Gastrocnemius medialis (tissue), 4 donors: Measurements from ENCODE around the gene GC. TPM values are rescaled to one million over a fixed set of nuclear protein-coding genes. Genes with fewer than 3 reads are reported as not detected.

Experiments used
- ATAC-seq, 2 donors: fragments of 150-250 bp; one replicate each; pipeline ENCODE4 v1.9.1; 2016
- DNase-seq, 2 donors: peaks; one replicate each; pipeline ENCODE4 v3.0.0-alpha.2; 2019
- H3K27ac ChIP-seq, 4 donors: fragments of 200-600 bp; sonication (generic); 1 replicate in 1 of 4; 2 replicates in 3 of 4; pipeline ENCODE4 v1.5.1; 2016 to 2018; ENCODE audit warnings: mild to moderate bottlenecking in 2 of 4, moderate library complexity in 1 of 4
- H3K27me3 ChIP-seq, 3 donors: fragments of 200-600 bp; sonication (generic) in 2 of 3; 1 replicate in 1 of 3; 2 replicates in 2 of 3; pipeline versions ENCODE4 v1.5.1 to v1.6.0; 2016 to 2019; ENCODE audit warnings: mild to moderate bottlenecking in 1 of 3, moderate library complexity in 1 of 3
- H3K36me3 ChIP-seq, 2 donors: fragments of 200-600 bp; sonication (generic) in 1 of 2; one replicate each; pipeline ENCODE4 v1.5.1; 2017 to 2018
- H3K4me1 ChIP-seq, 2 donors: fragments of 200-600 bp; sonication (generic) in 1 of 2; one replicate each; pipeline ENCODE4 v1.5.1; 2016 to 2017; ENCODE audit warnings: mild to moderate bottlenecking in 2 of 2
- H3K4me3 ChIP-seq, 4 donors: fragments of 200-600 bp; sonication (generic) in 3 of 4; 1 replicate in 1 of 4; 2 replicates in 3 of 4; pipeline ENCODE4 v1.5.1; 2016 to 2019; ENCODE audit warnings: mild to moderate bottlenecking in 2 of 4
- H3K9me3 ChIP-seq, 3 donors: fragments of 200-600 bp; sonication (generic) in 2 of 3; 1 replicate in 1 of 3; 2 replicates in 2 of 3; pipeline ENCODE4 v1.5.1; 2016 to 2019
- POLR2A ChIP-seq, 2 donors: fragments of 450-650 bp; IDR thresholded peaks; one replicate each; pipeline ENCODE4 v1.6.1; 2017; ENCODE audit warnings: antibody characterized with exemption in 2 of 2, mild to moderate bottlenecking in 2 of 2, moderate library complexity in 2 of 2
- in situ Hi-C, 4 donors: fragments of 200-750 bp; cut with MboI; loops; one replicate each; pipeline versions ENCODE4 v1.15.0 to v1.8.0; 2017; ENCODE audit warnings: low sequenced_read_pairs in 4 of 4
- intact Hi-C: fragments of 100-400 bp; cut with DNase I; formaldehyde crosslinking; loops from one replicate; pipeline ENCODE4 v1.15.1; 2023; ENCODE audit warnings: low total_unique reads
- total RNA-seq, 4 donors: library from RNA; depleted of rRNA; stranded (reverse); fragments of >200 nt; gene quantifications; one replicate each; pipeline versions ENCODE4 v1.1.0 to v1.2.3, GENCODE V29; 2016
- TF ChIP-seq, protein P1 (sequence below), 5 experiments: fragments of 450-650 bp in 3 of 5; fragments of 200-600 bp in 2 of 5; sonication (generic) in 2 of 5; IDR thresholded peaks in 4 of 5; conservative IDR thresholded peaks in 1 of 5; 1 replicate in 4 of 5; 2 replicates in 1 of 5; pipeline ENCODE4 v1.5.1; 2016 to 2019; ENCODE audit warnings: antibody characterized with exemption in 5 of 5, mild to moderate bottlenecking in 3 of 5, moderate library complexity in 3 of 5

The GC gene, protein sequence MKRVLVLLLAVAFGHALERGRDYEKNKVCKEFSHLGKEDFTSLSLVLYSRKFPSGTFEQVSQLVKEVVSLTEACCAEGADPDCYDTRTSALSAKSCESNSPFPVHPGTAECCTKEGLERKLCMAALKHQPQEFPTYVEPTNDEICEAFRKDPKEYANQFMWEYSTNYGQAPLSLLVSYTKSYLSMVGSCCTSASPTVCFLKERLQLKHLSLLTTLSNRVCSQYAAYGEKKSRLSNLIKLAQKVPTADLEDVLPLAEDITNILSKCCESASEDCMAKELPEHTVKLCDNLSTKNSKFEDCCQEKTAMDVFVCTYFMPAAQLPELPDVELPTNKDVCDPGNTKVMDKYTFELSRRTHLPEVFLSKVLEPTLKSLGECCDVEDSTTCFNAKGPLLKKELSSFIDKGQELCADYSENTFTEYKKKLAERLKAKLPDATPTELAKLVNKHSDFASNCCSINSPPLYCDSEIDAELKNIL
- 1 to 10 TPM in 2 of 4 donors, not detected in 2; 5.1 to 9.8 TPM for total RNA-seq

DNA sequence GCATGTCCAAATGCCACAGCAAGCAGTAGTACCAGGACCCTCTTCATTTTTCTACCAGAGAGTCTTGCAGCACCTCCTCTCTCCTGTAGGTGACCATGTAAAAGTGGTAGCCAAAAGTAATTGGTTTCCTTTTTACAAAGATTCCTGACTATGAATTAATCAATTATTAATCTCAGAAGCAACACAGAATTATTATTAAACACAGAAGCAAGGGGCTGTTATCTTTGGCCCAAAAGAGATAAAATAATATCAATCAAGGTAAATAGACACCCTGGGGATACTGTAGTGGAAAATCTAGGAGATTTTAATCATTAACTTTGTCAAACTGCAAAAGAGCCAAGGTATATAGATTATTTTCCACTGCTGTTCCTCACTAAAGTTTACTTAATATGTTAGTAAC, at the start of gene GC:
Gene GC (minus strand): TSS at position 108 of the 400 bp plus-strand sequence. CDS start 61 bp downstream, at position 47.
- intact Hi-C loops (no loop called here), in situ Hi-C loops (no loop called here)
- no peaks in the 10 kb centered on the region for H3K4me1 ChIP-seq
- no peaks in the 10 kb centered on the region for H3K9me3 ChIP-seq
- H3K36me3 ChIP-seq: no peaks in the 10 kb centered on the region
- no peak within 1 kb of the TSS for H3K27ac ChIP-seq
- ATAC-seq (no peak), DNase-seq (no peak)
- no peak within 1 kb of the TSS for H3K4me3 ChIP-seq
- TF ChIP-seq, protein P1, sequence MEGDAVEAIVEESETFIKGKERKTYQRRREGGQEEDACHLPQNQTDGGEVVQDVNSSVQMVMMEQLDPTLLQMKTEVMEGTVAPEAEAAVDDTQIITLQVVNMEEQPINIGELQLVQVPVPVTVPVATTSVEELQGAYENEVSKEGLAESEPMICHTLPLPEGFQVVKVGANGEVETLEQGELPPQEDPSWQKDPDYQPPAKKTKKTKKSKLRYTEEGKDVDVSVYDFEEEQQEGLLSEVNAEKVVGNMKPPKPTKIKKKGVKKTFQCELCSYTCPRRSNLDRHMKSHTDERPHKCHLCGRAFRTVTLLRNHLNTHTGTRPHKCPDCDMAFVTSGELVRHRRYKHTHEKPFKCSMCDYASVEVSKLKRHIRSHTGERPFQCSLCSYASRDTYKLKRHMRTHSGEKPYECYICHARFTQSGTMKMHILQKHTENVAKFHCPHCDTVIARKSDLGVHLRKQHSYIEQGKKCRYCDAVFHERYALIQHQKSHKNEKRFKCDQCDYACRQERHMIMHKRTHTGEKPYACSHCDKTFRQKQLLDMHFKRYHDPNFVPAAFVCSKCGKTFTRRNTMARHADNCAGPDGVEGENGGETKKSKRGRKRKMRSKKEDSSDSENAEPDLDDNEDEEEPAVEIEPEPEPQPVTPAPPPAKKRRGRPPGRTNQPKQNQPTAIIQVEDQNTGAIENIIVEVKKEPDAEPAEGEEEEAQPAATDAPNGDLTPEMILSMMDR (IDR thresholded peaks at IDR 0.05 in 4 of 5, conservative IDR thresholded peaks at IDR 0.05 in 1 of 5): no peak
- no peak for TF ChIP-seq POLR2A (IDR thresholded peaks at IDR 0.05)
- H3K27me3 ChIP-seq: no peaks in the 10 kb centered on the region

DNA sequence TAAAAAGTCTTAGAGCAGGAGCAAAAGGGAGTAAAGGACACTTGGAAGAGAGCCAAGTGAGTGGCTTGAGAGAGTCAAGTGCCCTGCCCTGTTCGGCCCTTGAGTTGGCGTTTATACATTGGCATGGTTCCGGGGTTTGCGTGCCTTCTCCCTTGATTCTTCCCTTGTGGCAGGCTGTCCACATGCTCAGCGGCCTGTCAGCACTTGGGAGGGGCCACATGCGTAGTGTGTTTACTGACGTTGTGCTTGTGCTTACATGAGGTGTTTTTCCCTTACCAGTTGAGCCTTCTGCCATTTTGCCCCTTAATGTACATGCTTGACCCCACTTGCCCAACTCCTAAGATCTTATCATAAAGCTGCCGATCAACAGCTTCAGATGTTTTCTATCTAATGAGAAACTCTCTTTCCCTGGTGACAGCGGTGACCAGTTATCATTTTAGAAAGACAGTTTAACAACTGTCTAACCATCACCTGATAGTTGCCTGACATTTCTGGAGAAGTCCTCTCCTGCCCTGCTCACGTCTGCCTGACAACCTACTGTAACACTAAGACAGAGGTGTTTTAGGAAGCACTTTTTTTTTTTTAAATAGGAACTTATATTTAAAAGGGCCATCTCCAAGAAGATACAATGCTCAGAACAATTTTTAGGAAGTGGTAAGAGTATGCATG, 49.5 kb upstream of the GC start:
- TF ChIP-seq, protein P1 (IDR thresholded peaks at IDR 0.05 in 4 of 5, conservative IDR thresholded peaks at IDR 0.05 in 1 of 5): no peak
- no peak for TF ChIP-seq POLR2A (IDR thresholded peaks at IDR 0.05)
- Histone ChIP-seq H3K9me3 (no peaks in the 10 kb centered on the region), H3K4me1 (no peaks in the 10 kb centered on the region), H3K4me3 (no peak overlapping the region), H3K27ac (no peak overlapping the region), H3K36me3 (no peaks in the 10 kb centered on the region), H3K27me3 (no peaks in the 10 kb centered on the region)
- DNase-seq: no peak
- ATAC-seq: no peak
- intact Hi-C loops (no loop called here), in situ Hi-C loops (no loop called here)

DNA sequence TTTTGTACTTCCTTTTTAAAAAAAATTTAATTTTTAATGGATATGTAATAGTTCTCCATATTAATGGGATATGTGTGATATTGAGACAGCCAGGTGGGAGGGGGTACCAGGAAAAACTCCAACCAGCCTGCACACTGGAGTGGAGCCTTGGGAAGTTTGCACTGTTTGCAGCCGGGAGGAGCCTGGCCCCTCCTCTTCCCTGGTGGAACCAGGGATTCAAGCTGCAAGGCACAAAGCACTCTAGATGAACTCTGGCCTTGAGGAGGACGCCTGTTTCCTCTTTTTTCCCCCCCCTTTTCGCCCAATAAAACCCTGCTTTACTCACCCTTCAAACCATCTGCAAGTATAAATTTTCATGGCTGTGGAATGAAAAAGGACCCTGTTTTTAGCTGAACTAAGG, 48.2 kb upstream of the GC start:
- DNase-seq: no peak
- no peaks in the 10 kb centered on the region for H3K9me3 ChIP-seq

DNA sequence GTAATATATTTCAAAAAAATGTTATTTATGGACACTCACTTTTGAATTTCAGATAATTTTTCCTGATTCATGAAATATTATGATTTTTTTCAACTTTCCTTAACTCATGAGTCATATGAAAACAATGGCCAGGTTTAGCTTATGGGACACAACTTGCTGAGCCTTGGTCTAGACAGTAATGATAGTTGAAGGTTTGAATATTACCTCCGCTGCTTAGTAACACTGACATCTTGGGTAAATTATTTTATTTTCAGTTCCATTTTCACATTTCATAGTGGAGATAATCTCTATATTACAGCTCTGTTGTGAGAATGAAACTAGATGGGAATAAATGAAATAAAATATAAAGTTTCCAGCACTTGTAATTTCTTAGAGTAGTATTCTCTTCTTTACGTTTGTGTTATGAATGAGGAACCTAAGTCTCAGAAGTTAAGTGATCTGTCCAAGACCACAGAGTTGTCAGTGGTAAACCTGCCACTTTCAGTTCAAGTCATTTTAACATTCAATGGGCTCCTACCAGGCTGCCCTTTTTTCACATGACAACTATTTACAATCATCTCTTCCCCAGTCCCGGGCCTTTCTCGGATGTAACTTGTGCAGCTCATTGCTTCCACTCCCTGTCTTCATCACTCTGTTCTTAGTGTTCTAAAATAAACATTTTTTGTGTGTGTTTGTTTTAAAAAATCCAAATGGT, 46.8 kb upstream of the GC start:
- no peak for DNase-seq
- intact Hi-C loops (no loop called here), in situ Hi-C loops (no loop called here)
- TF ChIP-seq, protein P1 (IDR thresholded peaks at IDR 0.05 in 4 of 5, conservative IDR thresholded peaks at IDR 0.05 in 1 of 5): no peak
- TF ChIP-seq POLR2A (IDR thresholded peaks at IDR 0.05): no peak
- Histone ChIP-seq H3K4me1 (no peaks in the 10 kb centered on the region), H3K27ac (no peak overlapping the region), H3K36me3 (no peaks in the 10 kb centered on the region), H3K4me3 (no peak overlapping the region), H3K9me3 (no peaks in the 10 kb centered on the region), H3K27me3 (no peaks in the 10 kb centered on the region)
- no peak for ATAC-seq

More for the DNA sequence above, 48.2 kb upstream of the GC start:
- H3K4me3 ChIP-seq: no peak overlapping the region
- intact Hi-C loops: no loop called here
- H3K36me3 ChIP-seq: no peaks in the 10 kb centered on the region
- ATAC-seq: no peak
- no peak for TF ChIP-seq POLR2A (IDR thresholded peaks at IDR 0.05)
- TF ChIP-seq, protein P1 (IDR thresholded peaks at IDR 0.05 in 4 of 5, conservative IDR thresholded peaks at IDR 0.05 in 1 of 5): no peak
- H3K27ac ChIP-seq: no peak overlapping the region
- in situ Hi-C loops: no loop called here
- no peaks in the 10 kb centered on the region for H3K27me3 ChIP-seq
- H3K4me1 ChIP-seq: no peaks in the 10 kb centered on the region
